Endothelial cell of umbilical vein (primary cell): ENCODE data around the gene ACTG1. TPM values are rescaled to one million over a fixed set of nuclear protein-coding genes. Genes with fewer than 3 reads are reported as not detected.

Experiments used
- BruUV-seq: library from RNA; stranded (reverse); fragments of 400-500 nt; replicated peaks from 2 replicates; lab custom pipeline; 2021; lab: Mats Ljungman, UMichigan
- CTCF ChIA-PET: fragments of 300-600, 350-600 bp; sonication (Branson Sonifier 250); formaldehyde crosslinking; loops from one replicate; lab custom pipeline; 2021; ENCODE audit warnings: antibody characterized with exemption, inconsistent platforms; lab: Charles Lee
- POLR2A ChIA-PET: fragments of 300-600, 350-600 bp; sonication (Branson Sonifier 250); formaldehyde crosslinking; loops from one replicate; lab custom pipeline; 2021; ENCODE audit warnings: antibody characterized with exemption, inconsistent platforms; lab: Charles Lee
- DNase-seq: peaks from one replicate; pipeline ENCODE4 v3.0.0-alpha.2; 2011; ENCODE audit warnings: low read depth, low spot score
- FAIRE-seq: peaks from 2 replicates; lab custom pipeline; 2011; peaks lifted over from hg19 to GRCh38; lab: Jason Lieb, UNC
- H2AFZ ChIP-seq: 2 replicates; pipeline ENCODE4 v1.6.0; 2012; ENCODE audit warnings: low read depth, low read length, control low read depth, inconsistent platforms
- H3K27ac ChIP-seq: 2 replicates; pipeline ENCODE4 v1.5.1; 2011; ENCODE audit warnings: low read depth, mild to moderate bottlenecking, control low read depth, low read length, moderate library complexity; ENCODE audit not compliant: insufficient read depth
- H3K27me3 ChIP-seq, 2 experiments: 2 replicates each; pipeline versions ENCODE4 v1.6.0 to v1.6.1; 2011; ENCODE audit warnings: low read length in 2 of 2, mixed read lengths in 1 of 2; ENCODE audit not compliant: control insufficient read depth in 2 of 2, insufficient read depth in 2 of 2
- H3K36me3 ChIP-seq, 2 experiments: 2 replicates in 1 of 2; 3 replicates in 1 of 2; pipeline ENCODE4 v1.5.1; 2011; ENCODE audit warnings: low read length in 2 of 2, mild to moderate bottlenecking in 1 of 2, moderate library complexity in 1 of 2; ENCODE audit not compliant: control insufficient read depth in 2 of 2, insufficient read depth in 2 of 2; ENCODE audit errors: extremely low read depth in 1 of 2
- H3K4me1 ChIP-seq: 3 replicates; pipeline ENCODE4 v1.5.1; 2011; ENCODE audit warnings: mild to moderate bottlenecking, low read length; ENCODE audit not compliant: control insufficient read depth, insufficient read depth; ENCODE audit errors: extremely low read depth
- H3K4me2 ChIP-seq: 2 replicates; pipeline ENCODE4 v1.6.1; 2011; ENCODE audit warnings: low read length, control low read depth, mixed read lengths; ENCODE audit not compliant: insufficient read depth
- H3K4me3 ChIP-seq, 3 experiments: fragments of 200-600 bp in 1 of 3; sonication (generic), shearing (Covaris generic) in 1 of 3; replicated peaks in 1 of 3; 2 replicates each; pipeline ENCODE4 v1.5.1; 2011 to 2016; ENCODE audit warnings: control low read depth in 3 of 3, low read length in 3 of 3, mild to moderate bottlenecking in 2 of 3, inconsistent platforms in 1 of 3, low read depth in 1 of 3, moderate library complexity in 1 of 3; ENCODE audit not compliant: insufficient read depth in 1 of 3
- H3K79me2 ChIP-seq: 2 replicates; pipeline ENCODE4 v1.6.0; 2012; ENCODE audit warnings: low read length, inconsistent platforms; ENCODE audit not compliant: control insufficient read depth, insufficient read depth
- H3K9ac ChIP-seq: replicated peaks from 2 replicates; pipeline ENCODE3; 2011; ENCODE audit warnings: low read length, control low read depth; ENCODE audit not compliant: insufficient read depth; ENCODE audit errors: extremely low read depth
- H3K9me1 ChIP-seq: replicated peaks from 3 replicates; pipeline ENCODE4 v1.6.0; 2011; ENCODE audit warnings: mild to moderate bottlenecking, low read length; ENCODE audit not compliant: control insufficient read depth, insufficient read depth; ENCODE audit errors: extremely low read depth
- H3K9me3 ChIP-seq: replicated peaks from 2 replicates; pipeline ENCODE4 v1.5.1; 2012; ENCODE audit warnings: low read length, inconsistent platforms; ENCODE audit not compliant: control insufficient read depth, insufficient read depth
- H4K20me1 ChIP-seq: replicated peaks from 2 replicates; pipeline ENCODE3; 2011; ENCODE audit warnings: mild to moderate bottlenecking, low read length; ENCODE audit not compliant: control insufficient read depth, insufficient read depth; ENCODE audit errors: extremely low read depth
- EZH2 ChIP-seq: IDR thresholded peaks from 2 replicates; pipeline ENCODE4 v1.6.1; 2012; ENCODE audit warnings: borderline replicate concordance, low read depth, mild to moderate bottlenecking, moderate library complexity, low read length, inconsistent platforms; ENCODE audit not compliant: severe bottlenecking
- FOS ChIP-seq: IDR thresholded peaks from 2 replicates; pipeline ENCODE4 v1.6.1; 2011; ENCODE audit warnings: mild to moderate bottlenecking, low read length, moderate library complexity, borderline replicate concordance; ENCODE audit not compliant: insufficient read depth
- GATA2 ChIP-seq: IDR thresholded peaks from 2 replicates; pipeline ENCODE4 v1.7.0; 2011; ENCODE audit warnings: low read depth, mild to moderate bottlenecking, moderate library complexity, mixed read lengths, low read length; ENCODE audit not compliant: insufficient read length, insufficient read depth
- JUN ChIP-seq: IDR thresholded peaks from 2 replicates; pipeline ENCODE4 v1.6.1; 2011; ENCODE audit warnings: borderline replicate concordance, low read depth; ENCODE audit not compliant: insufficient read length, insufficient read depth
- MAX ChIP-seq: IDR thresholded peaks from 2 replicates; pipeline ENCODE4 v1.6.1; 2011; ENCODE audit not compliant: insufficient read depth, insufficient read length
- MYC ChIP-seq: IDR thresholded peaks from one replicate; pipeline ENCODE4 v1.6.1; 2011; ENCODE audit warnings: mild to moderate bottlenecking, low read depth, low read length
- POLR2A ChIP-seq: IDR thresholded peaks from 2 replicates; pipeline ENCODE4 v1.6.1; 2012; ENCODE audit warnings: low read depth, mild to moderate bottlenecking, control low read depth, low read length
- POLR2AphosphoS5 ChIP-seq: IDR thresholded peaks from 2 replicates; pipeline ENCODE4 v1.6.1; 2012; ENCODE audit warnings: low read depth, mild to moderate bottlenecking, control low read depth, low read length, moderate library complexity; ENCODE audit not compliant: insufficient read depth
- dilution Hi-C: fragments of 300-500 bp; cut with MboI; formaldehyde crosslinking; loops from one replicate; pipeline ENCODE4 v1.15.0; 2019; ENCODE audit warnings: low sequenced_read_pairs; ENCODE audit not compliant: extremely low pct_ligation_motif_present
- intact Hi-C: fragments of 100-400 bp; cut with micrococcal nuclease; formaldehyde crosslinking; loops from one replicate; pipeline ENCODE4 v1.10.0; 2022
- polyA plus RNA-seq, 4 experiments: library from polyadenylated mRNA; depleted of rRNA in 3 of 4; stranded (reverse) in 3 of 4; unstranded in 1 of 4; fragments of >200 nt; gene quantifications; 2 replicates each; pipeline versions ENCODE4 v1.2.1 to v1.2.3, GENCODE V29; 2011 to 2012; ENCODE audit warnings: missing spikeins in 1 of 4
- total RNA-seq: library from RNA; stranded (reverse); gene quantifications from 2 replicates; pipeline ENCODE4 v1.2.3, GENCODE V29; 2021
- TF ChIP-seq, protein P1 (sequence below), 2 donors: IDR thresholded peaks; 1 replicate in 1 of 2; 2 replicates in 1 of 2; pipeline ENCODE4 v1.5.1; 2011; ENCODE audit warnings: low read length in 2 of 2, mild to moderate bottlenecking in 2 of 2, moderate library complexity in 2 of 2, control low read depth in 1 of 2, inconsistent platforms in 1 of 2, low read depth in 1 of 2; ENCODE audit not compliant: insufficient read depth in 1 of 2; ENCODE audit errors: extremely low read depth in 1 of 2

ACTG1 gene
- total and polyA plus RNA-seq, 2 donors (not counting 3 experiments of a cell fraction or from before 2014, with no cell fraction given) = 6,127 to 10,663 TPM

GRCh38 chr17:81514739-81515529 is 2.3 kb upstream of the ACTG1 start:
- TF ChIP-seq POLR2A (peak; percentile 75), FOS (peak; percentile 62), MYC (no peak), GATA2 (no peak), JUN (no peak), EZH2 (no peak), POLR2AphosphoS5 (peak; percentile 89), MAX (no peak)
- TF ChIP-seq, protein P1, sequence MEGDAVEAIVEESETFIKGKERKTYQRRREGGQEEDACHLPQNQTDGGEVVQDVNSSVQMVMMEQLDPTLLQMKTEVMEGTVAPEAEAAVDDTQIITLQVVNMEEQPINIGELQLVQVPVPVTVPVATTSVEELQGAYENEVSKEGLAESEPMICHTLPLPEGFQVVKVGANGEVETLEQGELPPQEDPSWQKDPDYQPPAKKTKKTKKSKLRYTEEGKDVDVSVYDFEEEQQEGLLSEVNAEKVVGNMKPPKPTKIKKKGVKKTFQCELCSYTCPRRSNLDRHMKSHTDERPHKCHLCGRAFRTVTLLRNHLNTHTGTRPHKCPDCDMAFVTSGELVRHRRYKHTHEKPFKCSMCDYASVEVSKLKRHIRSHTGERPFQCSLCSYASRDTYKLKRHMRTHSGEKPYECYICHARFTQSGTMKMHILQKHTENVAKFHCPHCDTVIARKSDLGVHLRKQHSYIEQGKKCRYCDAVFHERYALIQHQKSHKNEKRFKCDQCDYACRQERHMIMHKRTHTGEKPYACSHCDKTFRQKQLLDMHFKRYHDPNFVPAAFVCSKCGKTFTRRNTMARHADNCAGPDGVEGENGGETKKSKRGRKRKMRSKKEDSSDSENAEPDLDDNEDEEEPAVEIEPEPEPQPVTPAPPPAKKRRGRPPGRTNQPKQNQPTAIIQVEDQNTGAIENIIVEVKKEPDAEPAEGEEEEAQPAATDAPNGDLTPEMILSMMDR (IDR thresholded peaks at IDR 0.05; ENCODE audit: extremely low read depth in 1 of 2, insufficient read depth in 1 of 2, low read depth in 1 of 2, low read length in 2 of 2) = no peak
- H3K36me3 ChIP-seq = peaks cover 5 to 17% of the 10 kb centered on the region in 2 experiments
- H3K79me2 ChIP-seq = peaks cover 51% of the 10 kb centered on the region
- peak overlapping the region; percentile 60 for H3K27ac ChIP-seq
- H3K27me3 ChIP-seq = no peaks in the 10 kb centered on the region
- BruUV-seq = no TSS peak
- peak; percentile 55 for DNase-seq
- peak overlapping the region; percentile 94 for H3K4me2 ChIP-seq
- peak overlapping the region; percentile 55 to 84 (median 77) for H3K4me3 ChIP-seq
- FAIRE-seq = peak; percentile 86
- no peaks in the 10 kb centered on the region for H3K9me3 ChIP-seq
- peak overlapping the region; percentile 56 for H3K9ac ChIP-seq
- CTCF ChIA-PET = interaction anchor here (0.6 to 0.9 kb wide), 2 partner anchors 117 to 260 kb away, joined by 3 read pairs; no protein-coding TSS in a partner anchor
- peaks cover 2% of the 10 kb centered on the region for H4K20me1 ChIP-seq
- intact Hi-C loops (loop anchor here (1.0 to 5.0 kb wide), 3 partner anchors 38 to 263 kb away; partner anchors contain the start of gene BAHCC1), dilution Hi-C loops (no loop called here)
- peaks cover 35% of the 10 kb centered on the region for H3K4me1 ChIP-seq
- H3K9me1 ChIP-seq = no peaks in the 10 kb centered on the region
- POLR2A ChIA-PET = interaction anchor here (0.6 kb wide), 1 partner anchor 8 kb away, joined by 4 read pairs; no protein-coding TSS in a partner anchor
- H2AFZ ChIP-seq = peak overlapping the region; percentile 3
